Liver (tissue), 4 donors: Measurements from ENCODE around the gene FFAR1. TPM values are rescaled to one million over a fixed set of nuclear protein-coding genes. Genes with fewer than 3 reads are reported as not detected.

Source experiments
- polyA plus RNA-seq, 2 donors: library from polyadenylated mRNA; stranded (reverse) in 1 of 2; unstranded in 1 of 2; fragments of 200-250 nt in 1 of 2; fragments of >200 nt in 1 of 2; fragmentation: Nextera tagmentation in 1 of 2; extraction: Ambion mirVana in 1 of 2; gene quantifications; one replicate each; pipeline versions ENCODE4 v1.2.1 to v1.2.3, GENCODE V29; 2013 to 2015
- total RNA-seq, 2 donors: library from RNA; depleted of rRNA; stranded (reverse); fragments of >200 nt; gene quantifications; one replicate each; pipeline ENCODE4 v1.2.3, GENCODE V29; 2014
- donor health status: healthy.
- donor health status: healthy.
- donor health status: healthy.

FFAR1 gene
- total and polyA plus RNA-seq, 4 donors = not detected

Other genes with a start within 250 kb of the FFAR1 start
- gene FXYD3, start 232.1 kb upstream of the FFAR1 start, total RNA-seq = not detected
- gene FXYD3, start 232.1 kb upstream of the FFAR1 start, polyA plus RNA-seq = under 1 TPM; 0.32 to 0.45 TPM
- 1 to 10 TPM; 1.1 to 1.2 TPM for gene LGI4, start 212.8 kb upstream of the FFAR1 start, total RNA-seq
- gene LGI4, start 212.8 kb upstream of the FFAR1 start, polyA plus RNA-seq = 1 to 10 TPM in 1 of 2 donors, under 1 TPM in 1; 0.18 to 1.5 TPM
- gene FXYD1, start 209.1 kb upstream of the FFAR1 start, total RNA-seq = 10 to 100 TPM; 18.7 to 20.3 TPM
- gene FXYD1, start 209.1 kb upstream of the FFAR1 start, polyA plus RNA-seq = 100 to 1,000 TPM; 123 to 146 TPM
- gene FXYD7, start 204.6 kb upstream of the FFAR1 start, total RNA-seq = under 1 TPM in 1 of 2 donors, not detected in 1; 0.08 TPM
- under 1 TPM in 1 of 2 donors, not detected in 1; 0.09 TPM for gene FXYD7, start 204.6 kb upstream of the FFAR1 start, polyA plus RNA-seq
- gene FXYD5, start 193.2 kb upstream of the FFAR1 start, total RNA-seq = 1 to 10 TPM; 2.2 to 2.8 TPM
- gene FXYD5, start 193.2 kb upstream of the FFAR1 start, polyA plus RNA-seq = 10 to 100 TPM; 11.8 to 22.0 TPM
- under 1 TPM in 1 of 2 donors, not detected in 1; 0.17 TPM for gene FAM187B, start 119.2 kb upstream of the FFAR1 start, total RNA-seq
- not detected for gene FAM187B, start 119.2 kb upstream of the FFAR1 start, polyA plus RNA-seq
- 10 to 100 TPM; 33.7 to 48.6 TPM for gene LSR, start 98.9 kb upstream of the FFAR1 start, total RNA-seq
- gene LSR, start 98.9 kb upstream of the FFAR1 start, polyA plus RNA-seq = 100 to 1,000 TPM in 1 of 2 donors, 10 to 100 TPM in 1; 47.3 to 150 TPM
- gene USF2, start 78.9 kb upstream of the FFAR1 start, total RNA-seq = 10 to 100 TPM; 31.6 to 80.2 TPM
- gene USF2, start 78.9 kb upstream of the FFAR1 start, polyA plus RNA-seq = 10 to 100 TPM; 22.8 to 85.9 TPM
- 100 to 1,000 TPM in 1 of 2 donors, 10 to 100 TPM in 1; 18.8 to 204 TPM for gene HAMP, start 65.4 kb upstream of the FFAR1 start, total RNA-seq
- 1,000 to 10,000 TPM in 1 of 2 donors, 100 to 1,000 TPM in 1; 509 to 1,000 TPM for gene HAMP, start 65.4 kb upstream of the FFAR1 start, polyA plus RNA-seq
- gene MAG, start 55.7 kb upstream of the FFAR1 start, total RNA-seq = 1 to 10 TPM in 1 of 2 donors, under 1 TPM in 1; 0.33 to 3.9 TPM
- under 1 TPM in 1 of 2 donors, not detected in 1; 0.29 TPM for gene MAG, start 55.7 kb upstream of the FFAR1 start, polyA plus RNA-seq
- 1 to 10 TPM; 2.0 to 4.1 TPM for gene CD22, start 18.7 kb upstream of the FFAR1 start, total RNA-seq
- gene CD22, start 18.7 kb upstream of the FFAR1 start, polyA plus RNA-seq = under 1 TPM; 0.15 to 0.65 TPM
- under 1 TPM in 1 of 2 donors, not detected in 1; 0.33 TPM for gene FFAR3, start 10.6 kb downstream of the FFAR1 start, total RNA-seq
- gene FFAR3, start 10.6 kb downstream of the FFAR1 start, polyA plus RNA-seq = not detected
- gene GPR42, start 23.2 kb downstream of the FFAR1 start, total RNA-seq = not detected
- gene GPR42, start 23.2 kb downstream of the FFAR1 start, polyA plus RNA-seq = not detected
- under 1 TPM; 0.67 to 0.84 TPM for gene FFAR2, start 100.4 kb downstream of the FFAR1 start, total RNA-seq
- gene FFAR2, start 100.4 kb downstream of the FFAR1 start, polyA plus RNA-seq = under 1 TPM; 0.25 to 0.28 TPM
- not detected for gene KRTDAP, start 142.6 kb downstream of the FFAR1 start, total RNA-seq
- not detected for gene KRTDAP, start 142.6 kb downstream of the FFAR1 start, polyA plus RNA-seq
- gene DMKN, start 165.7 kb downstream of the FFAR1 start, total RNA-seq = 1 to 10 TPM; 1.7 to 9.4 TPM
- gene DMKN, start 165.7 kb downstream of the FFAR1 start, polyA plus RNA-seq = 1 to 10 TPM; 1.4 to 3.1 TPM
- gene SBSN, start 180.4 kb downstream of the FFAR1 start, total RNA-seq = not detected
- gene SBSN, start 180.4 kb downstream of the FFAR1 start, polyA plus RNA-seq = not detected
- not detected for gene GAPDHS, start 185.6 kb downstream of the FFAR1 start, total RNA-seq
- gene GAPDHS, start 185.6 kb downstream of the FFAR1 start, polyA plus RNA-seq = not detected
- gene TMEM147, start 197.7 kb downstream of the FFAR1 start, total RNA-seq = 10 to 100 TPM; 18.1 to 28.0 TPM
- 10 to 100 TPM; 61.3 to 97.4 TPM for gene TMEM147, start 197.7 kb downstream of the FFAR1 start, polyA plus RNA-seq
- not detected for gene ATP4A, start 215.8 kb downstream of the FFAR1 start, total RNA-seq
- gene ATP4A, start 215.8 kb downstream of the FFAR1 start, polyA plus RNA-seq = not detected
- not detected for gene PMIS2, start 238.3 kb downstream of the FFAR1 start, total RNA-seq
- gene PMIS2, start 238.3 kb downstream of the FFAR1 start, polyA plus RNA-seq = not detected